GM21717 (cell line): ENCODE results near the gene POLR2H.
A peak's percentile ranks its signal among the peaks of the same experiment; 100 is the strongest.
"Not testable (repeated sequence)": the region's sequence is repeated elsewhere in the genome, so short reads cannot be mapped to it uniquely, and the experiment has no call there.

ENCODE experiments used
- ATAC-seq: cut with Tn5 transposase; IDR thresholded peaks from one replicate; pipeline ENCODE4 v1.9.1; 2021; ENCODE audit warnings: mild to moderate bottlenecking, moderate library complexity; ENCODE audit not compliant: unreplicated experiment

The POLR2H gene

DNA sequence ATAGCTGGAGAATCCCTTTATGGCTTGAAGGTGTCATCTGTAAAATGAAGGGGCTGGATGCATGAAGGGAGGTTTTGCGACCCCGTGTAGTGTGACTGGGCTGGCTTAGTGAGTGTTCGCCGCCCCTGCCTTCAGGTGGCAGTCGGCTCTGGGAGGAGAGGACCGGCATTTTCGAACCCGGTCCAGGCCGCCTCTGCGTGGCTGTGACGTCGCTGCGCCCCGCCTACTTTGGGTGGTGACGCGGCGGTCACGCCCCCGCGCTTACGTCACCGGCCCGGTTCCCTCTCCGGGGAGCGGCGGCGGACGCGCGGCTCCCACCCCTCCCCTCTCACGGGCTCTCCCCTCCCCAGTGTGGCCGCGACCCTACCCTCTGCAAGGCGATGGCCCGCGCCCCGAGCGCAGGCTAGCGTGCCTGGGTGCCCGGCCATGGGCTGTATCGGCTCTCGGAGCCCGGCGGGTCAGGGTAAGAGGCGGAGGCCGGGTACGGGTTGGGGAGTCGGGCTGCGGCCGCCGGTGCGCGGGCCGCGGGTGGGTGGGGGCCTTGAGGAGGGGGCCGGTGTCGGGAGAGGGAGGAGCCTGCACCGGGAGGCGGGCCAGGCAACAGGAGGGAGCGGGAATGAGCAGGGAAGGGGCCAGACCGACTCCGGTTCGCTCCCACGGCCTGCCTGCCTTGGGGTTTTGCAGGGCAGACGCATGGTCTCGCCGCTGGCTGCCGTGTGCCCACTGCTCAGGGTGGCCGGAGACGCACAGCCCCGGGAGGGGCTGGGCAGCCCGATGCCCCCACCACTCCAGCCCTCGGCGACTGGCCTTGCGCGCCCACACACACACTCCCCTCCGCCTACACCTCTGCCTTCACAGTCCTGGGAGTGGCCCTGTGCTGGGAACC, 25.6 kb upstream of the POLR2H start:
- ATAC-seq, result peak; percentile 64

DNA sequence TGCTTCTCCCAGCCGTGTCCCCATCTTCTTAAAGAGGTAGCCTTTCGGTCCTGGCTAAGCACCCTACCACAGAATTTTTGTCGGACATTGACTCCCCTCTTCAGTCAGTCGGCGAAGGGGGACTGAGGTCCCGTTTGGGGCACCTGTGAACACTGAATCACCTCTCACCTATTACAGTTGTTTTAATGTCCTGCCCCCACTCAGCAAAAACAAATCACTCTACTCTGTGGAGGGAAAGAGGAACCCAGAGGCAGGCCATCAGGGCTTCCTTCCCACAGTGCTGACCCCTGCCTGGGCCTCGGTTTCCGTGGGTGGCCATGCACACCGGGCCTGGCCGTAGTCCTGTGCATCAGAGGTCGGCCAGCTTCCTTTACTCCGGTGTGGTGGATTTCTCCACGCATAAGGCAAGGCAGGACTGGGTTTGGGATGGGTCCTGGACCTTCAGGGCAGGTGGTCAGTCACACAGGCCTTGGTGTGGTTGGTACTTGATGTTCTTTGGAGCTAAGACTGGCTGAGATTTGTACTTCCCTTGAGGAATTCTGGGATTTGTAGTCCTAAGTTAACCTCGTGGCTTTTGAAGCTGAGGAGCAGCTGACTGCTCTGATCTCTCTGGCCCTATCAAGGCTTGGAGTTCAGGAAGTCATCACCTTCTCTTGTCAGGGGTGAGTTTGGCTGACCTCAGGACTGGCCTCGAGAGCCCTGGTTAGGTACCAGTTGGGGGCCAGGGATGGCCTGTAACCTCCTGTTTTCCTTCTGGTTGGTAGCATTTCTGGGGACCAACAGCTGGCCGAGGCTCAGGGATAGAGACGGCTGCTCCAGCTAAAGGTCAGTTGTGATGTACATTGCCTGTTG, 24.7 kb upstream of the POLR2H start:
- no peak for ATAC-seq

GRCh38 chr3:184337399-184337714, 24.2 kb upstream of the POLR2H start, which contains the start of gene FAM131A:
Gene FAM131A (plus strand): TSS chr3:184337600. CDS start chr3:184337631, 31 bp downstream.
- no peak for ATAC-seq

- no peak for ATAC-seq
Measured at GRCh38 chr3:184337981-184338380, 23.5 kb upstream of the POLR2H start.

DNA sequence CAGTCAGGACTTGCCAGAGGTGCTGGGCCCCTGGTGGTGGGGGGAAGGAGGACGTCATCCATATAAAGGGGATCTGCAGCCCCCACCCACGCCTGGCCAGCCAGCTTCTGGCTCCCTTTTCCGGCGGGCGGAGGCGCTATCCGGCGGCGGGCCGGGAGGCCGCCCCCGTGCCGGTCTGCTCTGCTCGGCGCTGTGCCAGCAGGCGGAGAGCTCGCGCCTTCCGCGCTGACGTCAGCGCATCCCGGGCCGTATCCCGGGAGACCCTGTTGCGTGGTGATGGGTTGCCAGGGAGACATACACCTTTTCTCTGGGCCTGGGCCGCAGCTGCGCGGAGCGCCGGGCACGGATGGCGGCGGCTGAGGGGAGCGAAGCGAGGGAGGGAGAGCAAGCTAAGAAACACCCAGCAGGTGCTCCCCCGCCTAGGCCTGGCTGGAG, 23.0 kb upstream of the POLR2H start:
- ATAC-seq, result no peak

GRCh38 chr3:184339001-184339400, 22.5 kb upstream of the POLR2H start:
- ATAC-seq, result no peak

GRCh38 chr3:184339451-184340135, 21.9 kb upstream of the POLR2H start:
- not testable (repeated sequence) for ATAC-seq

DNA sequence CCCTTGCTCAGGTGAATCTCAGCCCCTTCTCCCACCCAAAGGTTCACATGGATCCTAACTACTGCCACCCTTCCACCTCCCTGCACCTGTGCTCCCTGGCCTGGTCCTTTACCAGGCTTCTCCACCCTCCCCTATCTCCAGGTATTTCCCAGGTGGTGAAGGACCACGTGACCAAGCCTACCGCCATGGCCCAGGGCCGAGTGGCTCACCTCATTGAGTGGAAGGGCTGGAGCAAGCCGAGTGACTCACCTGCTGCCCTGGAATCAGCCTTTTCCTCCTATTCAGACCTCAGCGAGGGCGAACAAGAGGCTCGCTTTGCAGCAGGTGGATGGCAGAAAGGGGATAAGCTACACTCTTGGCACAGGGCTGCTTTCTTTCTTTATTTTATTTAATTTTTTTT, 19.6 kb upstream of the POLR2H start:
- ATAC-seq, result no peak

DNA sequence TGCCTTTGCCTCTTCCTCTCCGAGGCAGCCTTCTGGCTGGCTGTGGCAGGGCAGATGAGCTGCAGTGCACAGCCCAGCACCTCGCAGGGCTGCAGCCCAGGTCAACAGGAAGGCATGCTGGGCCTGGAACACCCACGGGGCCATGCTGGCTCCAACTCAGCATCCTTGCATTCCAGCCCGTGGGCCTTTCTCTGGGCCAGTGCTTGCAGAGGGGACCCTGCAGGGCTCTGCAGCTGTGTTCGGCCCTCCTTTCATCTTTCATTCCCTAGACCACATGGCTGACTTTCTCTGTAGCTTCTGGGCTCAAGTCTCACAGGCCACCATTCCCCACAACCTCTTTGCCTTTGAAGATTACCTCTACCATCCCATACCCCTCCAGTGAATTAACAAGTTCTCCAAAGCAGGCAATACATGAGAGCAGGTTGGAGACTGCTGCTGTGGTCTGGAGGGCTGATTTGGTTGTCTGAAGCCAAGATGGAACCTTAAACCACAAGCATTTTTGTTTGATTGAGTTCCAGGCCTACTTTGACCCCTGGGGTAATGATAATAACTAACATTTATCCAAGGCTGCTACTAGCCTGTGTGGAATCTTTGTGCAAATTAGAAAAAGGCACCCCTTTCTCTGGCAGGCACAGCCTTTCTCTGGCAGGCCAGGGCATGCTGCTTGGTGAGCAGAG, 18.2 kb upstream of the POLR2H start:
- ATAC-seq, result no peak

DNA sequence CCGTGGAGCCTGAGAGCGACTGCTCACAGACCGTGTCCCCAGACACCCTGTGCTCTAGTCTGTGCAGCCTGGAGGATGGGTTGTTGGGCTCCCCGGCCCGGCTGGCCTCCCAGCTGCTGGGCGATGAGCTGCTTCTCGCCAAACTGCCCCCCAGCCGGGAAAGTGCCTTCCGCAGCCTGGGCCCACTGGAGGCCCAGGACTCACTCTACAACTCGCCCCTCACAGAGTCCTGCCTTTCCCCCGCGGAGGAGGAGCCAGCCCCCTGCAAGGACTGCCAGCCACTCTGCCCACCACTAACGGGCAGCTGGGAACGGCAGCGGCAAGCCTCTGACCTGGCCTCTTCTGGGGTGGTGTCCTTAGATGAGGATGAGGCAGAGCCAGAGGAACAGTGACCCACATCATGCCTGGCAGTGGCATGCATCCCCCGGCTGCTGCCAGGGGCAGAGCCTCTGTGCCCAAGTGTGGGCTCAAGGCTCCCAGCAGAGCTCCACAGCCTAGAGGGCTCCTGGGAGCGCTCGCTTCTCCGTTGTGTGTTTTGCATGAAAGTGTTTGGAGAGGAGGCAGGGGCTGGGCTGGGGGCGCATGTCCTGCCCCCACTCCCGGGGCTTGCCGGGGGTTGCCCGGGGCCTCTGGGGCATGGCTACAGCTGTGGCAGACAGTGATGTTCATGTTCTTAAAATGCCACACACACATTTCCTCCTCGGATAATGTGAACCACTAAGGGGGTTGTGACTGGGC, 16.8 kb upstream of the POLR2H start:
- ATAC-seq, result no peak

DNA sequence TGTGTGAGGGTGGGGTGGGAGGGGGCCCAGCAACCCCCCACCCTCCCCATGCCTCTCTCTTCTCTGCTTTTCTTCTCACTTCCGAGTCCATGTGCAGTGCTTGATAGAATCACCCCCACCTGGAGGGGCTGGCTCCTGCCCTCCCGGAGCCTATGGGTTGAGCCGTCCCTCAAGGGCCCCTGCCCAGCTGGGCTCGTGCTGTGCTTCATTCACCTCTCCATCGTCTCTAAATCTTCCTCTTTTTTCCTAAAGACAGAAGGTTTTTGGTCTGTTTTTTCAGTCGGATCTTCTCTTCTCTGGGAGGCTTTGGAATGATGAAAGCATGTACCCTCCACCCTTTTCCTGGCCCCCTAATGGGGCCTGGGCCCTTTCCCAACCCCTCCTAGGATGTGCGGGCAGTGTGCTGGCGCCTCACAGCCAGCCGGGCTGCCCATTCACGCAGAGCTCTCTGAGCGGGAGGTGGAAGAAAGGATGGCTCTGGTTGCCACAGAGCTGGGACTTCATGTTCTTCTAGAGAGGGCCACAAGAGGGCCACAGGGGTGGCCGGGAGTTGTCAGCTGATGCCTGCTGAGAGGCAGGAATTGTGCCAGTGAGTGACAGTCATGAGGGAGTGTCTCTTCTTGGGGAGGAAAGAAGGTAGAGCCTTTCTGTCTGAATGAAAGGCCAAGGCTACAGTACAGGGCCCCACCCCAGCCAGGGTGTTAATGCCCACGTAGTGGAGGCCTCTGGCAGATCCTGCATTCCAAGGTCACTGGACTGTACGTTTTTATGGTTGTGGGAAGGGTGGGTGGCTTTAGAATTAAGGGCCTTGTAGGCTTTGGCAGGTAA, 16.0 kb upstream of the POLR2H start:
- ATAC-seq, result no peak

DNA sequence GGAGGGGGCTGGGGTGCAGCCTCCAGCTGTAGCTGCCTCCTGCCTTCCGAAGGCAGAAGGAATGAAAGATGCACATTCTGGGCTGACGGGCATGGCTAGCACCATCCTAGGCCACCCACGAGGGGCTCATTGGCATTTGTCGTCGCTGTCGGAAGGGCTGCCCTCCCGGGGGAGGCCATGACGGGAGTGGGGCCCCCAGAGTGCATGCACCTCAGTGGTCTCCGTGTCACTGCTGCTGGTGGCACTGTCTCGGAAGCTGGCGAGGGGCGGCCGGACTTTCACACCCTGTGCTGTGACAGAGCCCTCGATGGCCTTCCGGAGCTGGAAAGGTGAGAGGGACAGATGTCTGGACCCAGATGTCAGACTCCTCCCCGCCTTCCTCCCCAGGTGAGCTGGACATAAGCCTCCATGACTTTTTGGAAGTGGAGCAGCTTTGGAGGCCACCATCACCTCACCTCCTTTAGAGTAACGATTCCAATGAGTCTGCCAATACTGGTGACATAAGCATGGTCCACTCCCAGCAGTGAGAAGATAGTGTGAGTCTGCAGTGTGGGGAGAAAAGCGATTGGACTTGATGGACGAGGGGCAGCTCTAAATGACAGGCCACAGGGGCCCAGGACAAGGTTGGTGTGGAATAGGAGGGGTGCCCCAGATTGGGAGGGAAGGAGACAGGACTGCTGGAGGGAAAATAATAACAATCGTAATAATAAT, 14.9 kb upstream of the POLR2H start:
- ATAC-seq, result no peak

DNA sequence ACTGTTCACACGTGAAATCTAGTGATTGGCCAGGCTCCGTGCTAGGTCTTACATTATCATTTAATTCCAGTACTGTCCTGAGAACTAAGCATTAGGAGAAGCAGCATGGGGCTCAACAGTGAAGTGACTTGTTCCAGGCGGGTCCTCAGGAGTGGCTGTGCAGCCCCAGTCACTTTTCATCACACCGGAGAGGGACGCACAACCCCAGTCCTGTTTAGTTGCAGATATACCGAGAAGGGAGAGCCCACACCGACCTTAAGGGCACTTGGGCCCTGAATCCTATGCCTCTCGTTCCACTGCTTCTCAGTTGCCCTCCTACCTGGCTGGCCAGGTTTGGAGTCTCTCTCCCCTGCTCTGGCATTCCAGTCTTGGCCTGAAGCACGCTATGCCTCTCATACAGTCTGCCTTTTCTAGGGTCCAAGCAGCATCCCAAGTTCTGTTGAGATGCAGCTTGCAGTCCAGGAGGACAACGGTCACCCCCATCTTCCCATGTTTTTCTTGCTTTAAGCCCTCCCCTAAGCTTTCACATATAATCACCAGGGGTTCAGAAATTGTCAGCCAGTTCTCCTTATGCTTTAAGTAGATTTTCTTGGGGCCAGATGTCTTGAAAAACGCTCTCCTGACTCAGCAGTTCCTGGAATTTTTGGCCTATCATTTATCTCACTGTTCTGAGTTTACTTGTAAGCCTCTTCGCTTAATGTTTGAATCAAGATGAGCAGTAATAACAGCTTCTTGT, 14.0 kb upstream of the POLR2H start:
- ATAC-seq, result no peak

DNA sequence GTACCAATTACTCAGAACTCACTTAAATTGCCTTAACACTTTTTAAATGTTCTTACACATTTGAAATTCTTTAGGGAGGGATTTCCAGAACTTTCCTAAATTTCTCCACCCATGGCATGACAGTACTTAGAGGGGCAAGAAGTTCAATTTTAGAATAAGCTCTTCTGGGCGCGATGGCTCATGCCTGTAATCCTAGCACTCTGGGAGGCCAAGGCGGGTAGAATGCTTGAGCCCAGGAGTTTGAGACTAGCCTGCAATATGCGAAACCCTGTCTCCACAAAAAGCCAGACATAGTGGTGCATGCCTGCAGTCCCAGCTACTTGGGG, 13.5 kb upstream of the POLR2H start:
- no peak for ATAC-seq

DNA sequence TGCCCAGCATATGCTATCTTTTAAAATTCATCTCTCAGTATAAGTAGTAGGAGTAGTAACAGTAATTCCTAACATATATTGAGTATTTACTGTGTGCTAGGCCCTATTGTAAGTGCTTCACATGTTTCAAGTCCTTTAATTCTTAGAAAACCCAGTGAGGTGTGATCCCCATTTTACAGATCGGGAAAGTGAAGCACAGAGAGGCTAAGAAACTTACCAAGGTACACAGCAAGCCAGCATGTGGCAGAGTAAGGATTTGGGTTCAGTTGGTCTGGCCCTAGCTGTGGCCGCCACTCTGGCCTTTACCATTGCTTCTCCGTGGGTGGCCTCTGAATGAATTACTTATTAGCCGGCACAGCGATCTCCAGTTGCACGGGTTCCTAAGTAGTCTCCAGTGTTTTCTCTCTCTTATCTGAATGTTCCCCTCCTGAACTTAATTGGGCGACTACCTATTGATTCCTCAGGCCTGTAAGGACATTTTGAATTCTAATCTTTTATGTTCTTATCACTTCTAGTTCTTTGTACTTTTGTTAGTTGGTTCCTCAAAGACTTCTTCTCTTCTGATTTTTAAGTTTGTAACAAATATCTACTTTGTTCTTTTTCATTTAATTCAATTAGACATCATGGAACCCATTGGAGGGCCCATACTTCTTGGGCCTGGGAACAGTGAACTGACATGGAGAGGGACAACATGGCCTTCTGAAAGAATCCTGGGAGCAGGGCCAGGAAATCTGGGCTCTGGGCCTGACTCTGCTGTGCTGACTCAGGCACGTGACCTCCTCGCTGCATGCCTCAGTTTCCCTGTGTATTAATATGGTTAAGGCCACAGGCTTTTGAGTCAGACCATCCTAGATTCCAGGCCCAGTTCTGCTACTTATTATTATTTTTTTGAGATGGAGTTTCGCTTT, 11.7 kb upstream of the POLR2H start:
- no peak for ATAC-seq

DNA sequence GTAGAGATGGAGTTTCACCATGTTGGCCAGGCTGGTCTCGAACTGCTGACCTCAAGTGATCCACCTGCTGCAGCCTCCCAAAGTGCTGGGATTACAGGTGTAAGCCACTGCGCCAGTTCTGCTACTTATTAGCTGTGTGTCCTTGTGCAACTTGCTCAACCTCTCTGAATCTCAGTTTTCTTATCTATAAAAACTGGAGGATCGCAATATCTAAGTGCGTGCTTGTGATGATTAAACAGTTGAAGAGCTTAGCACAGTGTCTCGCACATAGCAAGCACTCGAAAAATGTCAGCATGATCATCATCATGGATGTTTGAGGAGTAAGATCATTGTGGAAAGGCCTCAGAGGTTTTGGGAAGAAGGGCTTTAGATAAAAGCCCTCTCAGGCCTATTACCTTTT, 10.9 kb upstream of the POLR2H start:
- no peak for ATAC-seq

DNA sequence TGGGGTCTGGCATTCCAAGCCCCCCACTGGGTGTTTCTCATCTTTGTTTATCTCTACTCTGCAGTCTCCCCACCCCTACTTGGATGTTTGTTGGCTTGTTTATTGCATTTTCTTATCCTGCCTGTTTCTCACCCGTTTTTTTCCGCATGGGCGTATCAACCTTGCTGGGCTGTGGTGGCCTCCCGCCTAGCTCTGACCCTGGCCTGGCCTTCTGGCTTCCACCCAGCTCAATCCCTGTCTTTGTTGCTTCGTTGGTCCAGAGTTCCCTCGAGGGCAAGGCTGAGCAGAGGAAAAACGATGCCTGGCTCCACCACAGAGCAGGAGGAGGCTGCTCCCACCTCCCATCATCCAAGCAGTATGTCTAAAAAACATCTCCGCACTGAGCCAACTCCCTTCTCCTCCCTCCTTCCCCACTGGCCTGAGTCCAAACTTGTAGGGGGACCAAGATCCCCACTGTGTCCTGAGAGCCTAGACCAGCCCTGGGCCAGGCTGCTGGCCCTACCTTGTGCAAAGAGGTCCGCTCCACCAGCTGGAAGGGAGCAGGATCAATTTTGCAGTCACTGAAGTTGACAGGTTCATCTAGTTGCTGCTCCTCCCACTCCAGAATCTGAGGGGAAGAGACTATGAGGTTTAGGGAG, 9.9 kb upstream of the POLR2H start:
- no peak for ATAC-seq
